COLO668 (cell line): Measurements from ENCODE around the gene GALNT12.

Experiments
- DNase-seq: peaks from one replicate; lab custom pipeline; 2025; ENCODE audit not compliant: unreplicated experiment; lab: John Stamatoyannopoulos, UW

Gene GALNT12

GRCh38 chr9:98801561-98801960, 5.9 kb upstream of the GALNT12 start:
- no peak for DNase-seq

DNA sequence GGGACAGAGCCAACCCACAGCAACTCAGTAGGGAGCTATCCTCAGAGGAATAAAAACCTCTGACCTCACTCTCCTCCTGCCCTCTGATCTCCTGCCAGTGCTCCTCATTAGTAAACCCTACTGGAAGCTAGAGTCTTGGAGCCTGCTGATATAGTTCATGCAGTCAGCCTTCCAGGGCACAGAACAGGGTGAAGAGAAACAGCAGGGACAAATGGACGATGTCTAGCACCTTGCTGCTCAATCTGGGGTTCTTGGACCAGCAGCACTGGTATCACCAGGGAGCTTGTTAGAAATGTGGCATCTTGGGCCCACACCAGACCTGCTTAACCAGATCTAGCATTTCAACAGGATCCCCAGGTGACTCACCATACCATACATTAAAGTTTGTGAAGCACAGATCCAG, 5.5 kb upstream of the GALNT12 start:
- DNase-seq: no peak

DNA sequence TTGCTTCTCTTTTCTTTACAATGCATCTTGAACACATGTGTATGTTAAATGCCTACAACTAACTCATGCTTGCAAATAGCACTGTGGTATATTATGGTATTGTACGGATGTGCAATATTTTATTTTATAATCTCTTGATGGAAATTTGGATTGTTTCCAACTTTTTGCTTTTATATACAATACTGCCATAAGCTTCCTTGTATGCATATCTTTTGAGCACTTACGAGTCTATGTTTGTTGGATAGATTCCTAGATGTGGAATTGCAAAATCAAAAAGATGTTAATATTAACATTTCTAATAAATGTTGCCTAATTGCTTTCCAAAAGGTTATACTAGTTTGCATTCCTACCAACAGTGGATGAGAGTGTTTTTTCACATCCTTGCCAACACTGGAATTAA, 3.4 kb upstream of the GALNT12 start:
- no peak for DNase-seq

DNA sequence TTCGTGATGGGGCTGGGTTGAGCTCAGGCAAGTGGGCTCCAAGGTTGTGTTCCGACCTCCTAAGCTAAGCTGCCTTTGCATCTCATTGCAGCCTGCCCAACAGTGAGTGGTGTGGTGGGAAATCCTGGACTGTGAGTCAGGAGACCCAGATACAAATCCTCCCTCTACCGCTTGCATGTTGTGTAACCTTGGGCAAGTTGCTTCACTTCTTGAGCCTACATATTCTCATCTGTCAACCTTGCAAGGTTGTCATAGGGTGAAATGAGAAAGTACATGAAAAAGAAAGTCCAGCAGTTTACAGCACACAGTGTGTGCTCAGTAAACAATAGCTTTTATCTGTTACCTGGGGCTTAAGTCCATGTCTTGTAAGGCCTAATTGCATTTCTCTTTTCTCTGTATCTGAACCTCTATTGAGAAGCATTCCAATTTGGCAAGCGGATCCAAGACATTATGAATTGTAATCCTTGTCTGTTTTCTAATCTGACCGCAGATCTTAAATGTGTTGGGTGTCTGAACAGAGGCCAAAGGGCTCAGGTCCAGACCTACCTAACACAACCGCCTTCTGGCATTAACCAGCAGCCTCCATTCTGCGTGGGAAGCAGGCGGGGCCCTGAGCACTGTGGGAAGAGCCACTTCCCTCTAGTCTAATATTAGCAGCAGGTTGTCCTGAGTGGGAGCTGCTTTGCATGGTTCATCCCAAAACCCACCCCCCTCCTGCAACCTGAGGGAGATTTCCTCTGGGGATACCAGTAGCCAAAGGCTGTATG, 1.8 kb upstream of the GALNT12 start:
- no peak for DNase-seq

DNA sequence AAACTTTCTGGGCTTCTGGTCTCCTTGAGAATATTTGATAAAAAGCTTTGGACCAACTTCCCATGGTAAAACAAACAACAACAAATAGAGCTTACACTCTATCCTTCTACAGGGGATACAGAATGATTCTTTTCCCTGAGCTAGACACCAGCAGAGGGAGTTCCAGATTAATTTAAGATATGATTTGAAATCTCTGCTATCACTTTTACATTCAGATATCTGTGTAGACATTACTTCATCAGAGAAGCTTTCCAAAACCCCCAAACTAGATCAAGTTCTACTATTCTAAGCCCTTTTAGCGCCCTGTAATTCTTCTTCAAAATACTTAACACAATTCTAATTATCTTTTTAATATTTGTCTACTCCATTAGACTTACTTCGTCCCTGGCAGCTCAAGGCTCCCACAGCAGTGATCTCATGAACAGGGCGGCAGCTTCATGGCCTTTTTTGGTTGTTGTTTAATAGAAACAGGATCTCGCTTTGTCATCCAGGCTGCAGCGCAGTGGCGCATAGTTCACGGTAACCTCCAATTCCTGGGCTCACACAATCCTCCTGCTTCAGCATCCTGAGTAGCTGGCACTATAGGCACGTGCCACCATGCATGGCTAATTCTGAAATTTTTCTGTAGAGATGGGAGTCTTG, 955 bp upstream of the GALNT12 start:
- DNase-seq: no peak

DNA sequence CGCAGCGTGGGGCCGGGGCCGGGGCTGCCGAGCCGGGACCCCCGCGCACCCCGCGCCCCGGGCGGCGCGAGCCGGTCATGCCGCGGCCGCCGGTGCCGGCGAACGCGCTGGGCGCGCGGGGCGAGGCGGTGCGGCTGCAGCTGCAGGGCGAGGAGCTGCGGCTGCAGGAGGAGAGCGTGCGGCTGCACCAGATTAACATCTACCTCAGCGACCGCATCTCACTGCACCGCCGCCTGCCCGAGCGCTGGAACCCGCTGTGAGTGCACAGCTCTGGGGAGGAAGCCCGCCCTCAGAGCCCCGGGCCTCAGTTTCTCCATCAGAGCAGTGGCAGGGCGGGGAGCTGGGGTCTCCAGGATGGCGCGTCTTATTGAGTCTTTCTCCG, 335 bp downstream of the GALNT12 start:
- DNase-seq: peak; percentile 64

- peak; percentile 68 for DNase-seq
These were observed 943 bp downstream of the GALNT12 start for GRCh38 chr9:98808411-98808815.

GRCh38 chr9:98808875-98809274, 1.4 kb downstream of the GALNT12 start:
- no peak for DNase-seq

DNA sequence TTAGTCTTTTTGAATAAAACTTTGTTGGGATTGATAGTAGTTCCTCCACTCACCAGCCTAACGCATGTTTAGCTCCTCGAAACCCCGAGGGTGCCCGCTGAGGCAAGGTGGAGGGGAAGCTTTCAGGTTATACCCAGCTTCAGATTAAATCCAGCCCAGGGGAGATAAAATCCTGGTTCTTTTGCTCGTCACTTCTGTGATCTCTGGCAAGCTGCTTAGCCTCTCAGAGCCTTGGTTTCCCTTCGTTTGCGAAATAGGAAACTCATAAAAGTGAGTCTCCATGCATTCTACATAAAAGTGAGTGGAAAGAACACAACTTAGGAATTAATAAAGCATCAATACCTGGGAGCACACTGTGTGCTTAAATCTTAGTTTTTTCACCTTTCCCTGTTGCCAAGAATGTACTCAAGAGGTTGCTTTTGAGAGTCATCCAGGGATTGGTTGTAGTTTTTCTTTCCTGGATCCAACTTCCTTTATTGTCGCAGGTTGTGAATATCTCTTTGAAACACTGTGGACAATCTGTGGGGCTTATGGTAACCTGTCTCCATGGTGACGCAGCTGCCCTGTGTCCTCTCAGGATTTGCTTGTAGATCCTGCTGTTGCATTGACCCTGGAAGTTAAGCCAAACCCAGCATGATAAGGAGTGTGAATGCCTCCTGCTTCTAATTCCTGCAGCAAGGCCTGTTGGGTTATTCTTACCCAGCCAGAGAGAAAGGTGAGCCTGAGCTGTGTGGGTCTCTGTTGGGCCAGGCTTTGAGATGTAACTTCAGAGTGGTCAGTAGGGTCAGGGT, 2.0 kb downstream of the GALNT12 start:
- DNase-seq: peak; percentile 12

DNA sequence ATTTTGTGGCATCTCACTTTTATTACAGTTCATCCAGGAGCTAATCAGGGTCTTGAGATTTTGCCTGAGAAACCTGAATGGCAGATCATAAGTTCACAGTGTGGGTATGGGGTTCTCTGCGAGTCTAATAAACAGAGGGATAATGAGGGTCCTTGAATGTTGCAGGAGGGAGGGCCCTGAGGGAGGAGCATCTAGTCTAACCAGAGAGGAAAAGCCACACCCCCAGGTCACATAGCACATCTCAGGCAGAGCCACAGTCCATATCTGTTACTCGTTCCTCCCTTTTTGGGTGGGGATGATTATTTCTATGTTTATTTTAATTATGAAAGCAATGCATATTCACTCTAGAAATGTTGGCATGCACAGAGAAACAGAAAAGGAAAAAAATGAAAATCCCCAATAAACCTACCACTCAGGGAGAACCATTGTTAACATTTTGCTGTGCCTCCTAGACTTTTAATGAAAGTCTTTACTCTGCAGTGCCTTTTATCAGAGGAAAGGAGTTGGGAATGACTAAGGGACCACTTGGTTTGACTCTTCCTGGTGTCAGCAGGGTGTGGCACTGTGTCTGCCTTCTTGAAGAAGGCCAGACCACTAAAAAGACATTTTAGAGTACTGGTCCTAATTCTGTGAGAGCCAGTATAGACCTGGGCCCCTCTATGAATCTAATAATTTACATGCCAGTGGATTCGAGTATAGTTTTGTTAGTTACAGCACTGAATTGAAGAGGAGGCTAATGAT, 2.8 kb downstream of the GALNT12 start:
- no peak for DNase-seq

DNA sequence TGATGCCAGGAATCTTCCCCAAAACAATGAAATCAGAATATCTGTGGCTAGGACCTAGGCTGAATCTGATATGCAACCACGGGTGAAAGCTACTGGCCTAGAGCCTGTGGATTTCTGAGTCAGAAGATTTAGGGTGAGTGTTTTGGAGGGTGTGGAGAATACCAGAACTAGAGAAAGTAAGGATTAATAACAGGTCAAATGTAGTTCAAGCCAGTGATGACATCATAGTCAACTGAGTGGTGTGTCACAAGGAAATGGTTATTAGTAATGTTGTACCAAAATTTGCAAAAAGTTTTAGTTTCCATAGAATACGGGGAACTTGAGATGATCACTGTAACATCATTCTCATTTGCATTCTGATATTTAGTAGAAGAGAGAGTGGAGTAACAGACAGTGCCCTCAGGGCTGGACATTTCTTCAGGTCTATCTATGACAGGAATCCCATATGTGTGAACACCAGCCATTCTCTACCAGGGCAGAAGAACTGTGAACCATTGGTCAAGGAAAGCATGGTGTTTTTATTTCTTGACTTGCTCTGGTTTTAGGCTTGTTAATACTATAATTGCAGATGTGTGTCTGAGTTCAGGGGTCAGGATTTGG, 3.7 kb downstream of the GALNT12 start:
- no peak for DNase-seq

DNA sequence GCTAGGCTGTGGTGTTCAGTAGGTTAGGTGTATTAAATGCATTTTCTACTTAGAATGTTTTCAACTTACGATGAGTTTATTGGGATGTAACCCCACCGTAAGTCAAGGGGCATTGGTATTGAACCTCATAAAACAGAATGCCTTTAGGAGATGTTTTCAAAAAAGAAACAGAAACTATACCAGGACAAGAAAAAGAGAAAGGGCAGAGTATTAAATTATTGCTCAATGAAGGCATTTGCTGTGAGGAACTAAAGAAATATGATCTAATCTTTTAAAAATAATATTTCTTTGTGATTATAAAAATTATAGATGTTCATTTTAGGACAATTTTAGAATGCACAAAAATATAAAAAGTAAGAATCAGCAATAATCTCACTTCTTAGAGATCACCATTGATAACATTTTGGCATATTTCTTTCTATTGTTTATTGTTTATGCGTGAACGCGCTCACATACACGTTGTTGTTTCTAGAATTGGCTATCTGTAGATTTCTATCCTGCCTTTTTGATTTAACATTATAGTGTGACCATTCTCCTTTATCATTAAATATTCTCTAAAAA, 8.0 kb downstream of the GALNT12 start:
- no peak for DNase-seq

GRCh38 chr9:98818764-98819163, 11.3 kb downstream of the GALNT12 start:
- DNase-seq: no peak

DNA sequence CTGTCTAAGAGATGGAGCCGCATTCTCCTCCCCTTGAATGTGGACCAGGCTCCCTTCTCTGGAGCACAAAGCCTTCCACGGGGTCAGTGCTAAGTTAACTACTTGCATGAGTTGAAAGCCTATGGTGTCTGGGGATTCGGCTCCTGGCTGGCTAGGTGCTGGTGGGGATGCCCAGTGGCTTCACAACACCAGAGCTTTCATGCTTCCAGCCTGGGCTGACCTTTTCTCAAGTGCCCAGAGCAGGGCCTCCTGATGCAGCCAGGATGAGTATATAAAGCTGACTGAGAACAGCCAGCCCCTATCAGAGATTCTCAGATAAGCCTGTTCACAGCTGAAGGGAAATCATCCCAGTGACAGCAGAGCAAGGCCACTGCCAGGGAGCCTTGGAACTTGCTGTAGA, 11.8 kb downstream of the GALNT12 start:
- no peak for DNase-seq

DNA sequence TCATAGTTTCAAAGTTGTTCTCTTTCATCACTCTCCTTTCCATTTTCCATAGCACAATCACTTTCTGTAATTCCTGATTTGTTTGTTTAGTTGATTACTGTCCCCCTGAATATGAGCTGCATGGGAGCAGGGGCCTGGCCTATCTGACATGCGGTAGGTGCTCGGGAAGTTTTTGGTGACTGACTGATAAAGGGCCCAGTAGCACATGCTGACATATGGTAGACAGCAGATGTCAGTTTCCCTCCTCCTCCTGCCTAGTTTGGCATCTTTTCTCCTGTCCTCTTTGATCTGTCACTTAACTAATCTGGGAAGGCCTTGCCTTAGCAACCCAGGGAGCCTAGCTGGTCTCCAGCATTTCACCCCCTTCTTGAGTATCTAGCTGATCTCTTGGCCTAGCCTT, 14.4 kb downstream of the GALNT12 start:
- DNase-seq: no peak

DNA sequence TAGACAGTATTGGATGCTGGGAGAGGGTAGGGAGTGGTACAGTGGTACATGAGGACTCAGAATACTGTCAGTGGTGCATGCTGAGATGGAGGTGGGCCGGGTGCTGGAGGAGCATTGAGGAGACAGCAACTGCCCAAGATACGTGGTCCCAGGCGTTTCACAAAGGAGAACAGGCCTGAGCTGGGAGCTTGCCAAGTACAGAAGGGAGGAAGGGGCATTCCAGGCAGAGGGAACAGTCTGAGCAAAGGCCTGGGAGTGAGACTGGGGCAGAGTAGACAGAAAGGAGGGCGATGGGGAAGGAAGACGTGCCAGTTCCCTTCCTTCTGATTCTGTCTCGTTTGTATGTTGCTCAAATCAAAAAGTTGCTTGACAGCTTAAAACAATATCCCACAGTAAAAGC, 15.2 kb downstream of the GALNT12 start:
- DNase-seq: no peak

DNA sequence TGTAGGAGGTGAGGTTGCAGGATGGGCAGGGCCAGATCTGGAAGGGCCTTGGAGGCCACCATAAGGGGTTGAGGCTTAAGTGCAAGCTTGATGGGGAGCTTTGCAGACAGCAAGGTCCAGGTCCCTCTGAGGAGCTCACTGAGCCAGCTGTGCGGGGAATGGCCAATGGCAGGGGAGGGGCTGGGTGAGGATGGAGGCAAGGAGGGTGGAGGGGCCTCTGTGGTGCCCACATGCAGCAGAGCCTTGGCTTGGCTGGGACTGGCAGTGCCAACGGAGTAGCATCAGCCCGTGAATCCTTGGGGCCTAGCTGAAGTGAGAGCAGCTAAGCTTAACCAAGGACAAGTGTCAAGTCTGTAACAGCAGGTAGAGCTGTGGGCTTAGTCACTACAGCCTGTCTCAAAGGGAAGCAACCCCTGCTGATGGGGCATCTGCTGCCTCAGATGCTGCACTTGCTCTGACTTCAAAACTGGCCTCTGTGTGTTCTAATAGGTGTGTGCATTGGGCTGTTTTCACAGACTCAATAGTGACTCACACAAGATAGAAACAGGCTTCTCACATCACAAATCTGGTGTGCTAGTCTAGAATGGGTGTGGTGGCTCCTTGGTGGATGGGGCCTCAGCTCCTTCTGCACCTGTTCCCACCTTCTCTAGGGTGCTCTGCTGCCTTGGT, 16.3 kb downstream of the GALNT12 start:
- no peak for DNase-seq

DNA sequence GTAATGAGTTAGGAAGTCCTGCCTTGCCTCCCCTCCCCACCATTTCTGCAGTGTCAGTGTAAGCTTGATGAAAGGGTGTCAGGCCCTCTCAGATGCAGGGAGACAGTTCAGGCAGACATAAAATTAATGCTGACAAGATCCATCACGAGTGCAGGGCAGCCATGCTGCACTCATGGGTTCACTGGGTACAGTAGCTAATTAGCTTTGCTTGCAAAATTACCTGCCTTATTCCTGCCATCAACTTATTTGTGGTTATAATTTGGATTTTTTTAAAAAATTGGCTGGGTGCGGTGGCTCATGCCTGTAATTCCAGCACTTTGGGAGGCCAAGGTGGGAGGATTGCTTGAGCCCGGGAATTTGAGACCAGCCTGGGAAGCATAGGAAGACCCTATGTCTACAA, 17.9 kb downstream of the GALNT12 start:
- no peak for DNase-seq

DNA sequence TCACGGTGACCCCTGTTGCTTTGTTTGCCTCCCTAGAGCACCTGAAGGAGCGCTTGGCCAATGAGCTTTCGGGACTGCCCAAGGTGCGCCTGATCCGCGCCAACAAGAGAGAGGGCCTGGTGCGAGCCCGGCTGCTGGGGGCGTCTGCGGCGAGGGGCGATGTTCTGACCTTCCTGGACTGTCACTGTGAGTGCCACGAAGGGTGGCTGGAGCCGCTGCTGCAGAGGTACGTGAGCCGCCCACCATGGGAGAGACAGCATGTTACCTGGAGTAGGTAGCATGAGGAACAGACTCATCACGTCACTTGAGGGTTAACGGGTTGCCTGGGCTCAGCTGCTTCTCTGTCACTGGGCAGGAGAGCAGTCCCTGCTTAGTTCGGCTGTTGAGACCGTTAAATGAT, 19.2 kb downstream of the GALNT12 start:
- no peak for DNase-seq

- no peak for DNase-seq
These were observed 22.3 kb downstream of the GALNT12 start for GRCh38 chr9:98829766-98830165.
